GM10847 (cell line): ENCODE data around the gene TASOR.

Experiments used
- POLR2A ChIP-seq: IDR thresholded peaks from 2 replicates; pipeline ENCODE4 v1.6.1; 2011; ENCODE audit not compliant: insufficient read length; ENCODE audit errors: extremely low read depth

Gene TASOR

GRCh38 chr3:56691165-56692000 is 8.3 kb upstream of the TASOR start:
- no peak for TF ChIP-seq POLR2A

GRCh38 chr3:56689303-56689702 is 6.2 kb upstream of the TASOR start:
- no peak for TF ChIP-seq POLR2A

GRCh38 chr3:56688191-56688590 is 5.1 kb upstream of the TASOR start:
- no peak for TF ChIP-seq POLR2A

- TF ChIP-seq POLR2A: no peak
Measured at GRCh38 chr3:56684029-56684428, 964 bp upstream of the TASOR start.

- TF ChIP-seq POLR2A: peak; percentile 50
Measured at GRCh38 chr3:56682462-56683121, 473 bp downstream of the TASOR start.

GRCh38 chr3:56681984-56682461 is 1.0 kb downstream of the TASOR start:
- no peak for TF ChIP-seq POLR2A

- TF ChIP-seq POLR2A: no peak
Measured at GRCh38 chr3:56680054-56680580, 2.9 kb downstream of the TASOR start.

- TF ChIP-seq POLR2A: no peak
Measured at GRCh38 chr3:56677286-56677685, 5.8 kb downstream of the TASOR start.

- TF ChIP-seq POLR2A: no peak
Measured at GRCh38 chr3:56673781-56674457, 9.1 kb downstream of the TASOR start.

- no peak for TF ChIP-seq POLR2A
Measured at GRCh38 chr3:56667973-56668579, 15.0 kb downstream of the TASOR start.

GRCh38 chr3:56664823-56665222 is 18.2 kb downstream of the TASOR start:
- TF ChIP-seq POLR2A: no peak

GRCh38 chr3:56655709-56656108 is 27.4 kb downstream of the TASOR start:
- TF ChIP-seq POLR2A: no peak

GRCh38 chr3:56654460-56654859 is 28.6 kb downstream of the TASOR start:
- no peak for TF ChIP-seq POLR2A

- no peak for TF ChIP-seq POLR2A
Measured at GRCh38 chr3:56645407-56645806, 37.7 kb downstream of the TASOR start.
